K562 (cell line): ENCODE data around the gene UBA1. TPM values are rescaled to one million over a fixed set of nuclear protein-coding genes. Genes with fewer than 3 reads are reported as not detected.

Experiments used
- ATAC-seq: fragments of 200-7000 bp; cut with Tn5 transposase; 3 replicates; pipeline ENCODE4 v1.9.1; 2020; ENCODE audit warnings: moderate library complexity
- BruUV-seq: library from RNA; stranded (reverse); fragments of 400-500 nt; replicated peaks from 2 replicates; lab custom pipeline; 2021; lab: Mats Ljungman, UMichigan
- CTCF ChIA-PET: fragments of 300-600 bp; formaldehyde crosslinking; extraction: SDS; loops from one replicate; lab custom pipeline; 2021; ENCODE audit warnings: low intra/inter-chr PET ratio; lab: Yijun Ruan, JAX
- POLR2A ChIA-PET: fragments of 300-600, 350-650 bp; sonication (Branson Sonifier 250); formaldehyde crosslinking; extraction: SDS; loops from one replicate; lab custom pipeline; 2021; ENCODE audit warnings: antibody characterized with exemption, inconsistent platforms; lab: Yijun Ruan, JAX
- DNase-seq, 4 experiments: peaks; one replicate each; pipeline versions ENCODE4 v3.0.0 to v3.0.0-alpha.2; 2011 to 2018; ENCODE audit warnings: low spot score in 3 of 4, mixed read lengths in 3 of 4; ENCODE audit errors: extremely low read depth in 1 of 4
- FAIRE-seq: peaks from 2 replicates; lab custom pipeline; 2011; peaks lifted over from hg19 to GRCh38; lab: Jason Lieb, UNC
- H2AFZ ChIP-seq: 2 replicates; pipeline ENCODE4 v1.6.0; 2011; ENCODE audit warnings: low read depth, low read length, control low read depth, inconsistent platforms
- H3K27ac ChIP-seq: fragments of 200-600 bp; 3 replicates; pipeline ENCODE4 v1.8.0; 2011; ENCODE audit warnings: low read depth, mild to moderate bottlenecking, control low read depth, inconsistent platforms, low read length, moderate library complexity, mixed read lengths; ENCODE audit errors: extremely low read depth
- H3K27me3 ChIP-seq, 2 experiments: fragments of 300-600 bp in 1 of 2; 2 replicates in 1 of 2; 3 replicates in 1 of 2; pipeline versions ENCODE4 v1.6.0 to v1.8.0; 2011; ENCODE audit warnings: inconsistent platforms in 2 of 2, low read length in 2 of 2, mild to moderate bottlenecking in 1 of 2, mixed read lengths in 1 of 2, moderate library complexity in 1 of 2; ENCODE audit not compliant: control insufficient read depth in 2 of 2, insufficient read depth in 2 of 2
- H3K36me3 ChIP-seq: fragments of 300-600 bp; 3 replicates; pipeline ENCODE4 v1.8.0; 2011; ENCODE audit warnings: mild to moderate bottlenecking, low read length, inconsistent platforms; ENCODE audit not compliant: control insufficient read depth, insufficient read depth
- H3K4me1 ChIP-seq, 2 experiments: fragments of 200-600 bp in 1 of 2; replicated peaks in 1 of 2; 2 replicates in 1 of 2; 3 replicates in 1 of 2; pipeline versions ENCODE4 v1.5.1 to v1.8.0; 2011; ENCODE audit warnings: inconsistent platforms in 2 of 2, low read length in 2 of 2, mild to moderate bottlenecking in 1 of 2, mixed read lengths in 1 of 2, moderate library complexity in 1 of 2; ENCODE audit not compliant: control insufficient read depth in 2 of 2, insufficient read depth in 2 of 2
- H3K4me2 ChIP-seq: 2 replicates; pipeline ENCODE4 v1.6.1; 2011; ENCODE audit warnings: low read length, control low read depth, inconsistent platforms, mixed read lengths; ENCODE audit not compliant: insufficient read depth
- H3K4me3 ChIP-seq: fragments of 200-600 bp; sonication (generic), shearing (Covaris generic); 2 replicates; pipeline ENCODE4 v1.5.1; 2016; ENCODE audit warnings: control low read depth, inconsistent platforms
- H3K79me2 ChIP-seq: fragments of 200-600 bp; 3 replicates; pipeline ENCODE4 v1.8.0; 2011; ENCODE audit warnings: low read length, inconsistent platforms; ENCODE audit not compliant: control insufficient read depth, insufficient read depth
- H3K9ac ChIP-seq, 2 experiments: 2 replicates each; pipeline versions ENCODE4 v1.6.0 to v1.6.1; 2011; ENCODE audit warnings: low read depth in 2 of 2, low read length in 2 of 2, control low read depth in 1 of 2, inconsistent platforms in 1 of 2, mild to moderate bottlenecking in 1 of 2, mixed read lengths in 1 of 2; ENCODE audit not compliant: insufficient read depth in 1 of 2
- H3K9me1 ChIP-seq: one replicate; pipeline ENCODE4 v1.6.0; 2011; ENCODE audit warnings: inconsistent platforms, mild to moderate bottlenecking, low read length, moderate library complexity; ENCODE audit not compliant: control insufficient read depth, insufficient read depth
- H3K9me3 ChIP-seq: replicated peaks from 2 replicates; pipeline ENCODE4 v1.5.1; 2011; ENCODE audit warnings: low read depth, low read length, inconsistent platforms; ENCODE audit not compliant: control insufficient read depth, insufficient read depth
- H4K20me1 ChIP-seq: replicated peaks from 2 replicates; pipeline ENCODE4 v1.6.1; 2011; ENCODE audit warnings: low read length, inconsistent platforms, mixed read lengths; ENCODE audit not compliant: control insufficient read depth, insufficient read depth
- AFF1 ChIP-seq, 2 experiments: fragments of 450-650 bp; IDR thresholded peaks; 2 replicates each; pipeline ENCODE4 v1.6.1; 2018; ENCODE audit warnings: mild to moderate bottlenecking in 2 of 2, low read depth in 1 of 2; ENCODE audit not compliant: partially characterized antibody in 2 of 2
- BRF1 ChIP-seq: IDR thresholded peaks from 3 replicates; pipeline ENCODE4 v1.6.1; 2011; ENCODE audit warnings: borderline replicate concordance, mild to moderate bottlenecking; ENCODE audit not compliant: insufficient read length; ENCODE audit errors: extremely low read depth
- COPS2 ChIP-seq: fragments of 450-650 bp; conservative IDR thresholded peaks from 2 replicates; pipeline ENCODE4 v1.6.1; 2016; ENCODE audit warnings: mild to moderate bottlenecking, moderate library complexity
- HLTF ChIP-seq: fragments of 450-650 bp; IDR thresholded peaks from 2 replicates; pipeline ENCODE4 v1.6.1; 2016
- KDM1A ChIP-seq, 2 experiments: fragments of 450-650 bp; IDR thresholded peaks; 2 replicates each; pipeline ENCODE4 v1.6.1; 2016; ENCODE audit warnings: mild to moderate bottlenecking in 2 of 2
- MCM3 ChIP-seq: fragments of 450-650 bp; IDR thresholded peaks from 2 replicates; pipeline ENCODE4 v1.6.1; 2016
- PHB2 ChIP-seq: fragments of 450-650 bp; IDR thresholded peaks from 2 replicates; pipeline ENCODE4 v1.6.1; 2017; ENCODE audit warnings: low read depth
- PHTF2 ChIP-seq: fragments of 250-450 bp; sonication (Bioruptor Pico); IDR thresholded peaks from 2 replicates; pipeline ENCODE4 v1.5.0; 2021; ENCODE audit warnings: mild to moderate bottlenecking
- RUNX1 ChIP-seq: sonication (generic); IDR thresholded peaks from 2 replicates; pipeline ENCODE4 v1.6.1; 2016; ENCODE audit warnings: antibody characterized with exemption, low read depth
- SLC30A9 ChIP-seq: fragments of 250-450 bp; sonication (Bioruptor Pico); IDR thresholded peaks from 2 replicates; pipeline ENCODE4 v1.8.0; 2022; ENCODE audit warnings: mild to moderate bottlenecking, moderate library complexity
- STAT5A ChIP-seq: IDR thresholded peaks from 2 replicates; pipeline ENCODE4 v1.6.1; 2012; ENCODE audit warnings: low read length, inconsistent platforms, borderline replicate concordance
- TCF7L2 ChIP-seq: fragments of 150-350 bp; IDR thresholded peaks from 2 replicates; pipeline ENCODE4 v1.6.1; 2016; ENCODE audit warnings: low read depth, mild to moderate bottlenecking, low read length, moderate library complexity
- ZBTB34 ChIP-seq: fragments of 250-450 bp; sonication (Bioruptor Pico); IDR thresholded peaks from 2 replicates; pipeline ENCODE4 v1.8.0; 2021; ENCODE audit warnings: mild to moderate bottlenecking, moderate library complexity
- ZNF217 ChIP-seq: sonication (generic); formaldehyde crosslinking; IDR thresholded peaks from 2 replicates; pipeline ENCODE4 v1.8.0; 2022; ENCODE audit warnings: mild to moderate bottlenecking, missing genetic modification reagents
- ZNF280B ChIP-seq: fragments of 250-450 bp; sonication (Bioruptor Pico); IDR thresholded peaks from 2 replicates; pipeline ENCODE4 v1.5.1; 2021; ENCODE audit warnings: mild to moderate bottlenecking
- ZNF717 ChIP-seq: fragments of 250-450 bp; sonication (Bioruptor Pico); IDR thresholded peaks from 2 replicates; pipeline ENCODE4 v1.5.0; 2021
- WGBS: fragments of 100-300 bp; shearing (Covaris generic); methylation state at CpG from one replicate; pipeline ENCODE4 v1.1.6; 2016; ENCODE audit warnings: low coverage, mixed read lengths; ENCODE audit not compliant: insufficient coverage; ENCODE audit errors: missing lambda C conversion rate; 5-methylcytosine and 5-hydroxymethylcytosine counted together
- in situ Hi-C: fragments of 300-500 bp; cut with MboI; formaldehyde crosslinking; loops from 4 replicates; pipeline ENCODE4 v1.15.0; 2018; ENCODE audit warnings: inconsistent platforms, mixed read lengths
- intact Hi-C: fragments of 100-400 bp; cut with micrococcal nuclease; formaldehyde crosslinking; loops from 2 replicates; pipeline ENCODE4 v1.14.2; 2022
- polyA plus RNA-seq, 8 experiments: library from polyadenylated mRNA; depleted of rRNA in 4 of 8; stranded (reverse) in 5 of 8; unstranded in 3 of 8; fragments of >200 nt; fragmentation: Nextera tagmentation in 2 of 8; fragmentation: Illumina TruSeq in 1 of 8; extraction: Ambion mirVana in 2 of 8; extraction: Trizol in 1 of 8; gene quantifications; 2 replicates each; pipeline versions ENCODE4 v1.2.1 to v1.2.3, GENCODE V29; 2011 to 2014; ENCODE audit warnings: inconsistent platforms in 1 of 8, missing spikeins in 1 of 8
- total RNA-seq, 7 experiments: library from RNA; depleted of rRNA in 6 of 7; stranded (reverse); fragments of >200 nt in 6 of 7; fragmentation: Illumina TruSeq in 2 of 7; extraction: Trizol in 2 of 7; gene quantifications; 2 replicates each; pipeline versions ENCODE4 v1.2.1 to v1.2.3, GENCODE V29; 2011 to 2021; ENCODE audit warnings: low replicate concordance in 1 of 7

The UBA1 gene
- total and polyA plus RNA-seq, 9 of the 15 experiments (the other 6 are each of a cell fraction or from before 2014, with no cell fraction given): 32.0 to 174 (median 93.6) TPM

GRCh38 chrX:47184486-47184885 lies 9.1 kb upstream of the UBA1 start:
- Histone ChIP-seq H3K36me3 (peaks cover 59% of the 10 kb centered on the region; the same call in 2 of the 3 replicates), H3K79me2 (no peaks in the 10 kb centered on the region), H3K27ac (no peak overlapping the region), H3K9me3 (no peaks in the 10 kb centered on the region), H2AFZ (no peak overlapping the region), H3K4me3 (no peak overlapping the region), H4K20me1 (no peaks in the 10 kb centered on the region), H3K27me3 (no peaks in the 10 kb centered on the region), H3K4me2 (no peak overlapping the region), H3K9me1 (no peaks in the 10 kb centered on the region), H3K9ac (no peak overlapping the region), H3K4me1 (peaks cover 0 to 4% of the 10 kb centered on the region in 2 experiments; a peak in 2 of 5 replicates)
- in situ Hi-C loops (no loop called here), intact Hi-C loops (no loop called here)
- no peak for ATAC-seq
- TF ChIP-seq PHB2 (no peak), BRF1 (no peak), HLTF (no peak), ZBTB34 (CRISPR knock-in tag) (no peak), STAT5A (no peak), ZNF717 (no peak), ZNF217 (CRISPR knock-in tag) (no peak), TCF7L2 (no peak), ZNF280B (no peak), MCM3 (no peak), COPS2 (no peak), SLC30A9 (CRISPR knock-in tag) (no peak), KDM1A (IDR thresholded peaks at IDR 0.05) (no peak), AFF1 (IDR thresholded peaks at IDR 0.05; ENCODE audit: low read depth in 1 of 2, partially characterized antibody in 2 of 2) (no peak), RUNX1 (no peak), PHTF2 (CRISPR knock-in tag) (no peak)
- ChIA-PET CTCF (no interaction called here), POLR2A (no interaction called here)
- 100% methylated on average over 3 of the region's 4 CpGs for WGBS
- BruUV-seq: no TSS peak
- DNase-seq: no peak
- FAIRE-seq: no peak
